Measurements from ENCODE around the gene NKTR. TPM values are rescaled to one million over a fixed set of nuclear protein-coding genes. Genes with fewer than 3 reads are reported as not detected.

Gene NKTR
- total and polyA plus RNA-seq, 2 experiments from 2014 or later: 81.3 to 117 TPM

GRCh38 chr3:42649006-42649405, 48.5 kb downstream of the NKTR start (continued):
- TF ChIP-seq, protein P1, sequence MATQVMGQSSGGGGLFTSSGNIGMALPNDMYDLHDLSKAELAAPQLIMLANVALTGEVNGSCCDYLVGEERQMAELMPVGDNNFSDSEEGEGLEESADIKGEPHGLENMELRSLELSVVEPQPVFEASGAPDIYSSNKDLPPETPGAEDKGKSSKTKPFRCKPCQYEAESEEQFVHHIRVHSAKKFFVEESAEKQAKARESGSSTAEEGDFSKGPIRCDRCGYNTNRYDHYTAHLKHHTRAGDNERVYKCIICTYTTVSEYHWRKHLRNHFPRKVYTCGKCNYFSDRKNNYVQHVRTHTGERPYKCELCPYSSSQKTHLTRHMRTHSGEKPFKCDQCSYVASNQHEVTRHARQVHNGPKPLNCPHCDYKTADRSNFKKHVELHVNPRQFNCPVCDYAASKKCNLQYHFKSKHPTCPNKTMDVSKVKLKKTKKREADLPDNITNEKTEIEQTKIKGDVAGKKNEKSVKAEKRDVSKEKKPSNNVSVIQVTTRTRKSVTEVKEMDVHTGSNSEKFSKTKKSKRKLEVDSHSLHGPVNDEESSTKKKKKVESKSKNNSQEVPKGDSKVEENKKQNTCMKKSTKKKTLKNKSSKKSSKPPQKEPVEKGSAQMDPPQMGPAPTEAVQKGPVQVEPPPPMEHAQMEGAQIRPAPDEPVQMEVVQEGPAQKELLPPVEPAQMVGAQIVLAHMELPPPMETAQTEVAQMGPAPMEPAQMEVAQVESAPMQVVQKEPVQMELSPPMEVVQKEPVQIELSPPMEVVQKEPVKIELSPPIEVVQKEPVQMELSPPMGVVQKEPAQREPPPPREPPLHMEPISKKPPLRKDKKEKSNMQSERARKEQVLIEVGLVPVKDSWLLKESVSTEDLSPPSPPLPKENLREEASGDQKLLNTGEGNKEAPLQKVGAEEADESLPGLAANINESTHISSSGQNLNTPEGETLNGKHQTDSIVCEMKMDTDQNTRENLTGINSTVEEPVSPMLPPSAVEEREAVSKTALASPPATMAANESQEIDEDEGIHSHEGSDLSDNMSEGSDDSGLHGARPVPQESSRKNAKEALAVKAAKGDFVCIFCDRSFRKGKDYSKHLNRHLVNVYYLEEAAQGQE (IDR thresholded peaks at IDR 0.05; ENCODE audit: unreplicated experiment): no peak
- TF ChIP-seq ZNF331 (CRISPR knock-in tag; IDR thresholded peaks at IDR 0.05; ENCODE audit: low read depth) (no peak), EZH2phosphoT487 (IDR thresholded peaks at IDR 0.05; ENCODE audit: unreplicated experiment) (no peak), CREB1 (CRISPR knock-in tag; IDR thresholded peaks at IDR 0.05; ENCODE audit: low read depth) (no peak), POLR2AphosphoS5 (IDR thresholded peaks at IDR 0.05; ENCODE audit: low read depth) (no peak), STAT1 (IDR thresholded peaks at IDR 0.05; ENCODE audit: unreplicated experiment) (no peak), ETS1 (IDR thresholded peaks at IDR 0.05) (no peak), ZNF114 (CRISPR knock-in tag; IDR thresholded peaks at IDR 0.05) (no peak), EZH2 (IDR thresholded peaks at IDR 0.05; ENCODE audit: low read depth, unreplicated experiment) (no peak)
- TF ChIP-seq, protein P2, sequence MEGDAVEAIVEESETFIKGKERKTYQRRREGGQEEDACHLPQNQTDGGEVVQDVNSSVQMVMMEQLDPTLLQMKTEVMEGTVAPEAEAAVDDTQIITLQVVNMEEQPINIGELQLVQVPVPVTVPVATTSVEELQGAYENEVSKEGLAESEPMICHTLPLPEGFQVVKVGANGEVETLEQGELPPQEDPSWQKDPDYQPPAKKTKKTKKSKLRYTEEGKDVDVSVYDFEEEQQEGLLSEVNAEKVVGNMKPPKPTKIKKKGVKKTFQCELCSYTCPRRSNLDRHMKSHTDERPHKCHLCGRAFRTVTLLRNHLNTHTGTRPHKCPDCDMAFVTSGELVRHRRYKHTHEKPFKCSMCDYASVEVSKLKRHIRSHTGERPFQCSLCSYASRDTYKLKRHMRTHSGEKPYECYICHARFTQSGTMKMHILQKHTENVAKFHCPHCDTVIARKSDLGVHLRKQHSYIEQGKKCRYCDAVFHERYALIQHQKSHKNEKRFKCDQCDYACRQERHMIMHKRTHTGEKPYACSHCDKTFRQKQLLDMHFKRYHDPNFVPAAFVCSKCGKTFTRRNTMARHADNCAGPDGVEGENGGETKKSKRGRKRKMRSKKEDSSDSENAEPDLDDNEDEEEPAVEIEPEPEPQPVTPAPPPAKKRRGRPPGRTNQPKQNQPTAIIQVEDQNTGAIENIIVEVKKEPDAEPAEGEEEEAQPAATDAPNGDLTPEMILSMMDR (conservative IDR thresholded peaks at IDR 0.05; ENCODE audit: low read depth in 2 of 2): no peak

DNA sequence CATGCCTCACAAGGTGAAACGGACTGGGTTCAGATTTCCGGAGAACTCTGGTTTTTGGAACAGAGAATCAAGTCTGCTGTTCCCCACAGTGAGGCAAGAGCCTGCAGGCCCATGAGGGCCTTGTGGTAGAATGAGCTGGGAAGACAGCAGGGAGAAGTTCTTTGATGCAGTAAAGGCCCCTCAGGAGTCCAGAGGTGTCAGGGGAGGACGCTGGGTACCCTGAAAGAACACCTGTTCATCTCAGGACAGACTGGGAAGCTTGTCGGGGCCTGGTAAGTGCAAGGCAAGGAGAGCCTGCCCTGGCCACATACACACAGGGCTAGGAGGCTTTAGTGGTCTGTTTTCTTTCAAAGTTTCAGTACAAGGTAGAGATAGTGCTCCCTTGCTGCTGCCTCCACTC, 49.3 kb downstream of the NKTR start:
- Mint-ChIP-seq H3K4me1 (peaks cover 46% of the 10 kb centered on the region), H3K4me3 (no peak overlapping the region), H3K36me3 (ENCODE audit: low read depth) (peaks cover 42% of the 10 kb centered on the region), H3K27me3 (ENCODE audit: insufficient read depth, low read depth, poor library complexity) (peaks cover 11% of the 10 kb centered on the region), H3K27ac (no peak overlapping the region), H3K9me3 (no peaks in the 10 kb centered on the region; the same call in 2 of the 3 replicates)
- H3K27ac ChIP-seq (ENCODE audit: low read depth): peak overlapping the region; percentile 59; the same call in 1 of the 2 replicates
- H3K9me2 ChIP-seq (ENCODE audit: insufficient read depth): no peaks in the 10 kb centered on the region
- no peak overlapping the region for H3K4me3 ChIP-seq
- no peaks in the 10 kb centered on the region for H3F3A ChIP-seq (replicated peaks; ENCODE audit: low read depth)
- ATAC-seq (no peak), DNase-seq (ENCODE audit: low spot score) (no peak)
- peaks cover 24% of the 10 kb centered on the region; the same call in 1 of the 2 replicates for H3K4me1 ChIP-seq (ENCODE audit: insufficient read depth)
- no peaks in the 10 kb centered on the region for H3K27me3 ChIP-seq (ENCODE audit: insufficient read depth)
- H4K20me1 ChIP-seq (replicated peaks; ENCODE audit: insufficient read depth): no peaks in the 10 kb centered on the region; the same call in 1 of the 2 replicates
- no peak overlapping the region for H2AFZ ChIP-seq
- H3K79me2 ChIP-seq (replicated peaks; ENCODE audit: insufficient read depth): no peaks in the 10 kb centered on the region
- H3K4me2 ChIP-seq: no peak overlapping the region
- H3K36me3 ChIP-seq (ENCODE audit: insufficient read depth): peaks cover 14% of the 10 kb centered on the region; the same call in 1 of the 2 replicates
- TF ChIP-seq NANOG (IDR thresholded peaks at IDR 0.05; ENCODE audit: borderline replicate concordance) (no peak), ZNF462 (CRISPR knock-in tag; IDR thresholded peaks at IDR 0.05) (no peak), STAT1 (IDR thresholded peaks at IDR 0.05; ENCODE audit: unreplicated experiment) (no peak), ZNF114 (CRISPR knock-in tag; IDR thresholded peaks at IDR 0.05) (no peak), EZH2phosphoT487 (IDR thresholded peaks at IDR 0.05; ENCODE audit: unreplicated experiment) (no peak), JUNB (IDR thresholded peaks at IDR 0.05; ENCODE audit: unreplicated experiment) (no peak), POLR2AphosphoS5 (IDR thresholded peaks at IDR 0.05; ENCODE audit: low read depth) (no peak), EZH2 (IDR thresholded peaks at IDR 0.05; ENCODE audit: low read depth, unreplicated experiment) (no peak)

Data from GM23338 (cell line).